ENCODE data around the gene AGAP1.

The AGAP1 gene

DNA sequence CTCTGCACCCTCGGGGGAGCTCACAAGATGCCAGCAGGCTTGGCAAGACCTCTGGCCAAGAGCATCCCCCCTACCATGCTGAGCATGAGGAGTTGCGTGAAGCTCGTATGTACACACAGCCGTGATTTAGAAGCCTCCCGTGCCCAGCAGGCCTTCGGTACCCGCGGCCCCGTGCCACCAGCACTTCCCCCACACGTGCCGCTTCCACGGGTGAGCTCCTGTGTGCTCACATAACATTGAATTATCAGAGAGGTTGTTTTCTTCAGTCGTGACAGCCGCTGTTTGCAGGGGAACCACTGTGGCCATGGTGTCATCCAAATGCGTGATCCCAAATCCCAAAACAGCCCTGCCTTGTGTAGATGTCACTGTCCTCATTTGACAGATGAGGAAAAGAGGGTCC lies 621.1 kb downstream of the AGAP1 start:
- TF ChIP-seq, protein P1, sequence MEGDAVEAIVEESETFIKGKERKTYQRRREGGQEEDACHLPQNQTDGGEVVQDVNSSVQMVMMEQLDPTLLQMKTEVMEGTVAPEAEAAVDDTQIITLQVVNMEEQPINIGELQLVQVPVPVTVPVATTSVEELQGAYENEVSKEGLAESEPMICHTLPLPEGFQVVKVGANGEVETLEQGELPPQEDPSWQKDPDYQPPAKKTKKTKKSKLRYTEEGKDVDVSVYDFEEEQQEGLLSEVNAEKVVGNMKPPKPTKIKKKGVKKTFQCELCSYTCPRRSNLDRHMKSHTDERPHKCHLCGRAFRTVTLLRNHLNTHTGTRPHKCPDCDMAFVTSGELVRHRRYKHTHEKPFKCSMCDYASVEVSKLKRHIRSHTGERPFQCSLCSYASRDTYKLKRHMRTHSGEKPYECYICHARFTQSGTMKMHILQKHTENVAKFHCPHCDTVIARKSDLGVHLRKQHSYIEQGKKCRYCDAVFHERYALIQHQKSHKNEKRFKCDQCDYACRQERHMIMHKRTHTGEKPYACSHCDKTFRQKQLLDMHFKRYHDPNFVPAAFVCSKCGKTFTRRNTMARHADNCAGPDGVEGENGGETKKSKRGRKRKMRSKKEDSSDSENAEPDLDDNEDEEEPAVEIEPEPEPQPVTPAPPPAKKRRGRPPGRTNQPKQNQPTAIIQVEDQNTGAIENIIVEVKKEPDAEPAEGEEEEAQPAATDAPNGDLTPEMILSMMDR (IDR thresholded peaks at IDR 0.05): no peak

DNA sequence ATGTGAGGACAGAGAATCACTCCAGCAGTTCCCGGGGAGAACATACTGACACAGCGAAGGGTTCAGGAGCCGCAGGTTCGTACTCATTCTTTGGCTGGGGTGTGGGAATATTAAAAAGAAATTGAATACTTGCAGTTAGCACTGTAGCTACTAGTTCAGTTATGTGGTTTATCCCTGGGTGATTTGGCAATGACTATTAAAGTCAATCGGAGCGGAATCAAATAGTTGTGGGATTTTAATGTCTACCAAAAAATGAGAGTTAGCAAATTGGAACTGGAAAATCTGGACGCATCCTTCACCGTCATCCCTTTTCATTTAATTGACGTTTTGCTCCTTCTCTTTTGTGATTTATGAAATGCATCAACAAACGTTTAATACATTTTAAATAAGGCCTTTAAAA lies 623.6 kb downstream of the AGAP1 start:
- TF ChIP-seq, protein P1 (IDR thresholded peaks at IDR 0.05): no peak

DNA sequence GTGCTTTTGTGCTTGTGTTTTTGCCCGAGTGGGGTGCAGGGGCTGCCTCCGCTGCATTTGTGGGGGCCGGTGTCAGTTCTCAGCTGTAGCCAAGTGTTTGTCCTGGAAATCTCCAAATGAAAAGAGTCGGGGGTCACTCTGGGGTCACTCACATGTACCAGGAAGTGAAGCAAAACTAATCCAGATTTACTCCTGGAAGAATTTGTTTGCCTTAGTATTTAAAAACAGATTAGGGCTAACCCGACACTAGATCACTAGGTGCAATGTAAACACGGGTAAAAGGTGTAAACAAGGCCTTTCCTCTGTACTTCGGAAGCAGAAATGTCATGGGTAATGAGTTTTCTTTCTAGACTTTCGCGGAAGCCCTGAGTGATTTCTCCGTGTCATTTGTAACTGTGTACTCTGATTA lies 624.0 kb downstream of the AGAP1 start:
- TF ChIP-seq, protein P1 (IDR thresholded peaks at IDR 0.05): no peak

DNA sequence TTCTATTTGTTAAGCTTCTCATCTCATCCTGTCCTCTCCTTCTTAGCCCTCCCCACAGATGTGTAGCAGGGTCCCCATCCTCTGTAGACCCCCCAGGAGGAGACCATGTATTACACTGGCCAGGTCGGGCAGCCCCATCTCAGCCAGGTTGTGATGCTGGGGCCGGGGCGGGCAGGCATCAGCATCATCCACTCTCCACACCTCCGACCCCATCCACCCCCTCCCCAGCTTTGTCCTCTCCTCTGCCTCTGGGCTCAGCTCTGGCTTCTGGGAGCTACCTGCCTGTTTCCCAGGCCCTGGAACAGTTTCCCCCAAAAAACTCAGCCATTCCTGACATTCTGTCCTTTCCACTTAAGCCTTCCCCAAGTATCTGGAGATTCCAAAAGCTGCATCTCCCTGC lies 625.2 kb downstream of the AGAP1 start:
- TF ChIP-seq, protein P1 (IDR thresholded peaks at IDR 0.05): no peak

DNA sequence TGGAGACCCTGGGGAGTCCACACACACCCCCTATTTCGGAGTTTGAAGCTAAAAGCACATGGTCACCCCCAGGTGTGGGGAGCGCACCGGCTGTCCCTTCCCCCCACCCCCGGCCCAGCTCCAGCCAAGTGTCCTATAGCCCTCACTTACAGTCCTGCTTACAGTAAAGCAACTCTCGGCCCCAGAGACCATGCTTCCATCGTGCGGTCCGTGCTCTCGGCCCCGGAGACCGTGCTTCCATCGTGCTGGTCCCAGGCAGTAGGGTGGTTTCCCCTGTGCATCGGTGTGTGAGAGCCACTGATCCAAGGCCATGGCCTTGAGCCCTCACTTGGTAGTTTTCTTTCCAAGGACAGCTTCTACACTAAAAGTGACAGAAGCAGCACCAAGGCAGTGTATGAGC lies 625.6 kb downstream of the AGAP1 start:
- TF ChIP-seq, protein P1 (IDR thresholded peaks at IDR 0.05): no peak

DNA sequence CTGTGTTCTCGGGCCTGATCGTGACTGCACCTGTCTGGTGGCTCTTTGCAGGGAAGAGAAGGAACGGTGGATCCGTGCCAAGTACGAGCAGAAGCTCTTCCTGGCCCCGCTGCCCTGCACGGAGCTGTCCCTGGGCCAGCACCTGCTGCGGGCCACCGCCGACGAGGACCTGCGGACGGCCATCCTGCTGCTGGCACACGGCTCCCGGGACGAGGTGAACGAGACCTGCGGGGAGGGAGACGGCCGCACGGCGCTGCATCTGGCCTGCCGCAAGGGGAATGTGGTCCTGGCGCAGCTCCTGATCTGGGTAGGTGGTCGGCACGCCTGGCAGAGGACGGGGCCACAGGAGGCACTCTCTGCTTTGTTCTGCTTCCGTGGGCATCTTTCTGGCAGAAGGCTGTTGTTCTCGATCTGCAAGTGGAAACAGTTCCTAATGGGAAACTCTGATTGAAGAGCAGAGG lies 626.3 kb downstream of the AGAP1 start:
- TF ChIP-seq, protein P1 (IDR thresholded peaks at IDR 0.05): no peak

DNA sequence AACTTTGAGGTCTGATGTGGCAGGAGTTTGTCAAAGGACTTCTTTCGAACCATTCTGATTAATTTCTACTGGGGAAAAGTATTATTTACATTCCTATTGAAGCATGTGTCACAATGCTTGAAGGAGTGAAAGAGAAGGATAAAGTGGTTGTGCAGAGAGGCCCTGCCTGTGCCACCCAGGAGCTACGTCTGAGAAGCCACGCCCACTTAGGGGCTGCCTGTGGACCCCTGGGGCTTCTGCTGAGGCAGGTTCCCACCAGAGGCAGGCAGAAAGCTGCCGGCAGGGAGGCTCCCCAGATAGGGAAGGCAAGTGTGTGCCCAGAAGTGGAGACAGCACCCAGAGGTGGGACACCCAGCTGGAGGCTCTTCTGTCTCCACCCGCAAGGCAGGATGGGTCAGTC lies 627.0 kb downstream of the AGAP1 start:
- TF ChIP-seq, protein P1 (IDR thresholded peaks at IDR 0.05): no peak

DNA sequence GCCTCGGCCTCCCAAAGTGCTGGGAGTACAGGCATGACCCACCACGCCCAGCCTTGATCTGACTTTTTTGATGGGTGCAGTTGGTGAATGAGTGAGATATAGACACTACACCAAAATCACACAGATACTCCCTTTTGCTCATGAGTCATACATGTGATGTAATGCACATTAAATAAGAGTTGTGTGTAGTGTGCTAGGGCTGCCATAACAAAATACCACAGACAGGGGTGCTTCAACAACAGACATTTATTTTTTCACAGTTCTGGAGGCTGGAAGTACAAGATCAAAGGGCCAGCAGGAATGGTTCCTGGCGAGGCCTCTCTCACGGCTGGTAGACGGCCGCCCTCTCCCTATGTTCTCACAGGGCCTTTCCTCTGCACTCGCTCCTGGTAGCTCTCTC lies 627.7 kb downstream of the AGAP1 start:
- TF ChIP-seq, protein P1 (IDR thresholded peaks at IDR 0.05): no peak

Measured in LNCAP (cell line).